Measurements from ENCODE around the gene SBF1. TPM values are rescaled to one million over a fixed set of nuclear protein-coding genes. Genes with fewer than 3 reads are reported as not detected.

The SBF1 gene
- total RNA-seq, 2 donors from 2014 or later: 60.2 to 77.5 TPM

GRCh38 chr22:50408311-50408710 is 66.5 kb downstream of the SBF1 start:
- TF ChIP-seq, protein P1, sequence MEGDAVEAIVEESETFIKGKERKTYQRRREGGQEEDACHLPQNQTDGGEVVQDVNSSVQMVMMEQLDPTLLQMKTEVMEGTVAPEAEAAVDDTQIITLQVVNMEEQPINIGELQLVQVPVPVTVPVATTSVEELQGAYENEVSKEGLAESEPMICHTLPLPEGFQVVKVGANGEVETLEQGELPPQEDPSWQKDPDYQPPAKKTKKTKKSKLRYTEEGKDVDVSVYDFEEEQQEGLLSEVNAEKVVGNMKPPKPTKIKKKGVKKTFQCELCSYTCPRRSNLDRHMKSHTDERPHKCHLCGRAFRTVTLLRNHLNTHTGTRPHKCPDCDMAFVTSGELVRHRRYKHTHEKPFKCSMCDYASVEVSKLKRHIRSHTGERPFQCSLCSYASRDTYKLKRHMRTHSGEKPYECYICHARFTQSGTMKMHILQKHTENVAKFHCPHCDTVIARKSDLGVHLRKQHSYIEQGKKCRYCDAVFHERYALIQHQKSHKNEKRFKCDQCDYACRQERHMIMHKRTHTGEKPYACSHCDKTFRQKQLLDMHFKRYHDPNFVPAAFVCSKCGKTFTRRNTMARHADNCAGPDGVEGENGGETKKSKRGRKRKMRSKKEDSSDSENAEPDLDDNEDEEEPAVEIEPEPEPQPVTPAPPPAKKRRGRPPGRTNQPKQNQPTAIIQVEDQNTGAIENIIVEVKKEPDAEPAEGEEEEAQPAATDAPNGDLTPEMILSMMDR (IDR thresholded peaks at IDR 0.05): no peak
- TF ChIP-seq POLR2A (IDR thresholded peaks at IDR 0.05): no peak
- no peak for ATAC-seq

DNA sequence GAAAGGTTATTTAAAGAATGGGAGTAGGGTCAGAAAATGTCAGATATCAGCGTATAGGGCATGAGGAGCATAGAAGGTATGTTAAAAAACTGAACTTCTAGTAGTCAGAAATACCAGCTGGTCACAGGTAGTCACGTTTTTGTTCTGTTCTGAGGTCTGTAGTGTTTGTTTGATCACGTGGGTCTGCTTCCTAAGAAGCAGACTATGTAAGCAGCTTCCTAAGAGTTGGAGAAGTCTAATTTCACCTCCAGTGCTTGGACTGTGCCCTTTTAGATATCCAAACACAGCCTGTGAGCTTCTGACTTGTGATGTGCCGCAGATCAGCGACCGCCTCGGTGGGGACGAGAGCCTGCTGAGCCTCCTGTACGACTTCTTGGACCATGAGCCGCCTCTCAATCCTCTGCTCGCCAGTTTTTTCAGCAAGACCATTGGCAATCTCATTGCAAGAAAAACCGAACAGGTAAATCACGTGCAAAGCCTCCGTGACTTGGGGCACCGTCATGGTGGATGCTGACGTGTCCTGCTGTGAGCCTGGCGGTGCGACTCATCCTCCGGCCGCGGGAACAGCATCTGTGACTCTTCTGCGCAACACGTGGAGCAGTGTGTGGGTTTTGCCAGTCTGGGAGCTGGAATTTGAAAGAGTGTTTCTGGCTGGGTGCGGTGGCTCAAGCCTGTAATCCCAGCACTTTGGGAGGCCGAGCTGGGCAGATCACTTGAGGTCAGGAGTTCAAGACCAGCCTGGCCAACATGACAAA is 68.2 kb downstream of the SBF1 start:
- Histone ChIP-seq H3K36me3 (replicated peaks in 1 of 2; ENCODE audit: insufficient read depth in 1 of 2, low read depth in 2 of 2) (peaks cover 0 to 11% of the 10 kb centered on the region in 2 donors), H3K9me3 (no peaks in the 10 kb centered on the region), H3K27ac (no peak overlapping the region), H3K4me1 (peaks cover 18% of the 10 kb centered on the region), H3K4me3 (no peak overlapping the region), H3K27me3 (no peaks in the 10 kb centered on the region)
- ATAC-seq (no peak), DNase-seq (no peak)
- WGBS, 2 donors: 93 to 96% methylated on average over 13 to 25 of the region's 25 CpGs
- intact Hi-C loops (cut with DNase I): no loop called here
- no peak for TF ChIP-seq POLR2A (IDR thresholded peaks at IDR 0.05)
- TF ChIP-seq, protein P1 (IDR thresholded peaks at IDR 0.05): no peak

More at GRCh38 chr22:50408311-50408710, 66.5 kb downstream of the SBF1 start:
- 92 to 94% methylated on average over 13 of the region's 13 CpGs for WGBS, 2 donors
- Histone ChIP-seq H3K9me3 (no peaks in the 10 kb centered on the region), H3K36me3 (replicated peaks in 1 of 2; ENCODE audit: insufficient read depth in 1 of 2, low read depth in 2 of 2) (peaks cover 0 to 11% of the 10 kb centered on the region in 2 donors), H3K27ac (no peak overlapping the region), H3K4me1 (peaks cover 16% of the 10 kb centered on the region), H3K4me3 (no peak overlapping the region), H3K27me3 (no peaks in the 10 kb centered on the region)
- DNase-seq: no peak
- intact Hi-C loops (cut with DNase I): no loop called here

DNA sequence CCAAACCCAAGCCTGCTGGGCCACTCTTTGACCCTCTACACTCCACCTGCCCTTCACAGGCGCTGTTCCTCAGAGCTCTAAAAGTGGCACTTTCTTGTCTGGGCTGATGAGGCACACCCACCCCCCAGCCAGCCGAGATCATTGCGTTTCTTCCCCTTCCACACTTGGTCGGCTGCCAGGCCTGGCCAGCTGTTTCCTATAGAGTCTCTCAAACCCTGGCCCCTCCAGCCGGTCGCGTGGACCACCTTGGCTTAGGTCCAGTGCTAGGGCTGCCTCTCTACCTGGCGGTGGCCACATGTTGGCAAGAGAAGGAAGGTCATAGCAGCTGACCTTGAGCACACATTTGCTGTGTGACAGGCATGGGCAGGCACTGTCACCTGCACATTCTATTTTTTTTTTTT is 71.1 kb downstream of the SBF1 start:
- Histone ChIP-seq H3K27ac (peak overlapping the region in 3 of 4 donors; percentile 41 to 54 (median 53)), H3K9me3 (no peaks in the 10 kb centered on the region), H3K4me3 (no peak overlapping the region), H3K36me3 (replicated peaks in 1 of 2; ENCODE audit: insufficient read depth in 1 of 2, low read depth in 2 of 2) (peaks cover 0 to 11% of the 10 kb centered on the region in 2 donors), H3K4me1 (peaks cover 35% of the 10 kb centered on the region), H3K27me3 (no peaks in the 10 kb centered on the region)
- intact Hi-C loops (cut with DNase I): no loop called here
- TF ChIP-seq, protein P1 (IDR thresholded peaks at IDR 0.05): no peak
- TF ChIP-seq POLR2A (IDR thresholded peaks at IDR 0.05): no peak
- 0 to 15% methylated on average over 7 to 8 of the region's 8 CpGs for WGBS, 2 donors
- peak; percentile 41 to 61 (median 58) for DNase-seq
- ATAC-seq: peak; percentile 47

DNA sequence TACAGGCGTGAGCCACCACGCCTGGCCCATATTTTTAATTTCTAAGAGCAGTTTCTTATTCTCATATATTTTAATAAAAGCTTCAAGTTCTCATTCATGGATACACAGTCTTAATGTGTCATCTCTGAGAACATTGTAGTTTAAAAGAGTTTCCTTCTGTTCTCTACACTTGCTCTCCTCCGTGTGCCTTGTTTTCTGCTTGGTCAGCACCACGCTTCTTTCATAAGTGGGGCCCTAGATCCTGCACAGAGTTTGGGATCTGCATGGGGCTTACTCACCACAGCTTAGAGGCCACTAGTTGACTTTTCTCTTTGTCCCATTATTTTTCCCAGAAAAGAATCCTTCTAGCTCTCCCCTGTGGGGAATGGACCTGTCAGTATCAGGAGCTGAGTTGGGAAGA is 72.9 kb downstream of the SBF1 start:
- Histone ChIP-seq H3K9me3 (no peaks in the 10 kb centered on the region), H3K27ac (peak overlapping the region in 1 of 4 donors; percentile 23), H3K4me3 (no peak overlapping the region), H3K4me1 (peaks cover 38% of the 10 kb centered on the region), H3K27me3 (no peaks in the 10 kb centered on the region), H3K36me3 (replicated peaks in 1 of 2; ENCODE audit: insufficient read depth in 1 of 2, low read depth in 2 of 2) (peaks cover 0 to 4% of the 10 kb centered on the region in 2 donors)
- TF ChIP-seq, protein P1 (IDR thresholded peaks at IDR 0.05): no peak
- TF ChIP-seq POLR2A (IDR thresholded peaks at IDR 0.05): no peak
- intact Hi-C loops (cut with DNase I): no loop called here
- ATAC-seq: no peak
- no peak for DNase-seq
- 91 to 94% methylated on average over 4 of the region's 4 CpGs for WGBS, 2 donors

- Histone ChIP-seq H3K9me3 (no peaks in the 10 kb centered on the region), H3K4me1 (peaks cover 38% of the 10 kb centered on the region), H3K27ac (peak overlapping the region in 1 of 4 donors; percentile 75), H3K27me3 (no peaks in the 10 kb centered on the region), H3K4me3 (no peak overlapping the region), H3K36me3 (replicated peaks in 1 of 2; ENCODE audit: insufficient read depth in 1 of 2, low read depth in 2 of 2) (peaks cover 0 to 2% of the 10 kb centered on the region in 2 donors)
- DNase-seq (no peak), ATAC-seq (no peak)
- 96 to 97% methylated on average over 5 of the region's 5 CpGs for whole genome bisulfite sequencing, 2 donors
- TF ChIP-seq, protein P1 (IDR thresholded peaks at IDR 0.05): no peak
- TF ChIP-seq POLR2A (IDR thresholded peaks at IDR 0.05): no peak
- intact Hi-C loops (cut with DNase I): no loop called here
These were observed 73.9 kb downstream of the SBF1 start for GRCh38 chr22:50400931-50401330.

Data from body of pancreas (tissue), 4 donors.